Thoracic aorta (tissue), 2 donors: ENCODE results near the gene OPRD1. TPM values are rescaled to one million over a fixed set of nuclear protein-coding genes. Genes with fewer than 3 reads are reported as not detected.

Experiments
- ATAC-seq: fragments of 150-250 bp; one replicate; pipeline ENCODE4 v1.8.0; 2017; ENCODE audit warnings: low read depth; ENCODE audit not compliant: insufficient number of reproducible peaks, low FRiP score
- DNase-seq: peaks from one replicate; pipeline ENCODE4 v3.0.0-alpha.2; 2020; ENCODE audit warnings: low spot score
- H3K27ac ChIP-seq, 2 donors: fragments of 200-600 bp; sonication (generic); 1 replicate in 1 of 2; 2 replicates in 1 of 2; pipeline ENCODE4 v1.5.1; 2016; ENCODE audit warnings: mild to moderate bottlenecking in 2 of 2, moderate library complexity in 2 of 2
- H3K27me3 ChIP-seq: fragments of 200-600 bp; sonication (generic); replicated peaks from 2 replicates; pipeline ENCODE4 v1.6.0; 2016; ENCODE audit warnings: mild to moderate bottlenecking; ENCODE audit not compliant: insufficient read depth
- H3K36me3 ChIP-seq: fragments of 200-600 bp; sonication (generic); one replicate; pipeline ENCODE4 v1.5.1; 2016
- H3K4me1 ChIP-seq, 2 donors: fragments of 200-600 bp; sonication (generic); 1 replicate in 1 of 2; 2 replicates in 1 of 2; pipeline versions ENCODE4 v1.5.1 to v1.6.0; 2016; ENCODE audit warnings: low read depth in 2 of 2, mild to moderate bottlenecking in 1 of 2; ENCODE audit not compliant: control insufficient read depth in 1 of 2
- H3K4me3 ChIP-seq: fragments of 200-600 bp; sonication (generic); 2 replicates; pipeline ENCODE4 v1.5.1; 2016; ENCODE audit warnings: mild to moderate bottlenecking
- H3K9me3 ChIP-seq: fragments of 200-600 bp; sonication (generic); 2 replicates; pipeline ENCODE4 v1.5.1; 2016
- CTCF ChIP-seq: fragments of 200-600 bp; sonication (generic); IDR thresholded peaks from one replicate; pipeline ENCODE4 v1.5.1; 2019; ENCODE audit warnings: antibody characterized with exemption
- total RNA-seq, 2 donors: library from RNA; depleted of rRNA; stranded (reverse); fragments of >200 nt; gene quantifications; one replicate each; pipeline versions ENCODE4 v1.1.0 to v1.2.3, GENCODE V29; 2016

The OPRD1 gene
- total RNA-seq, 2 donors from 2014 or later, result not detected

- DNase-seq, result no peak
- TF ChIP-seq CTCF, result no peak
- Histone ChIP-seq H3K9me3 (no peaks in the 10 kb centered on the region), H3K4me1 (peaks cover 8 to 15% of the 10 kb centered on the region in 2 donors), H3K27me3 (no peaks in the 10 kb centered on the region), H3K4me3 (no peak overlapping the region), H3K36me3 (no peaks in the 10 kb centered on the region), H3K27ac (no peak overlapping the region)
- ATAC-seq, result no peak
These were observed 88.6 kb downstream of the OPRD1 start for GRCh38 chr1:28900562-28900961.

- Histone ChIP-seq H3K36me3 (no peaks in the 10 kb centered on the region), H3K4me3 (no peak overlapping the region), H3K4me1 (peaks cover 8 to 15% of the 10 kb centered on the region in 2 donors), H3K27ac (no peak overlapping the region), H3K27me3 (no peaks in the 10 kb centered on the region), H3K9me3 (no peaks in the 10 kb centered on the region)
- TF ChIP-seq CTCF, result no peak
- ATAC-seq, result no peak
- DNase-seq, result no peak
These were observed 90.8 kb downstream of the OPRD1 start for GRCh38 chr1:28902738-28903137.

- Histone ChIP-seq H3K27me3 (no peaks in the 10 kb centered on the region), H3K4me3 (no peak overlapping the region), H3K36me3 (no peaks in the 10 kb centered on the region), H3K9me3 (no peaks in the 10 kb centered on the region), H3K4me1 (no peaks in the 10 kb centered on the region), H3K27ac (no peak overlapping the region)
- no peak for ATAC-seq
- TF ChIP-seq CTCF, result no peak
- DNase-seq, result no peak
These were observed 94.1 kb downstream of the OPRD1 start for GRCh38 chr1:28905921-28906666.

GRCh38 chr1:28909198-28909597 lies 97.2 kb downstream of the OPRD1 start:
- no peaks in the 10 kb centered on the region for H3K27me3 ChIP-seq
- no peak for TF ChIP-seq CTCF
- no peak overlapping the region for H3K27ac ChIP-seq
- H3K4me1 ChIP-seq, result peaks cover 5 to 7% of the 10 kb centered on the region in 2 donors
- H3K36me3 ChIP-seq, result peaks cover 4% of the 10 kb centered on the region
- ATAC-seq (no peak), DNase-seq (no peak)
- no peaks in the 10 kb centered on the region for H3K9me3 ChIP-seq
- no peak overlapping the region for H3K4me3 ChIP-seq

GRCh38 chr1:28910379-28911115 lies 98.6 kb downstream of the OPRD1 start:
- ATAC-seq (no peak), DNase-seq (no peak)
- TF ChIP-seq CTCF, result no peak
- H3K9me3 ChIP-seq, result no peaks in the 10 kb centered on the region
- H3K36me3 ChIP-seq, result peaks cover 4% of the 10 kb centered on the region
- no peak overlapping the region for H3K27ac ChIP-seq
- no peak overlapping the region for H3K4me3 ChIP-seq
- H3K4me1 ChIP-seq, result peaks cover 9 to 14% of the 10 kb centered on the region in 2 donors
- H3K27me3 ChIP-seq, result no peaks in the 10 kb centered on the region
